GM21529 (cell line): Measurements from ENCODE around the gene PGLYRP4.

Experiments
- ATAC-seq: cut with Tn5 transposase; IDR thresholded peaks from one replicate; pipeline ENCODE4 v1.9.1; 2021; ENCODE audit not compliant: unreplicated experiment

PGLYRP4 gene

GRCh38 chr1:153379591-153379990, 30.9 kb upstream of the PGLYRP4 start:
- no peak for ATAC-seq

DNA sequence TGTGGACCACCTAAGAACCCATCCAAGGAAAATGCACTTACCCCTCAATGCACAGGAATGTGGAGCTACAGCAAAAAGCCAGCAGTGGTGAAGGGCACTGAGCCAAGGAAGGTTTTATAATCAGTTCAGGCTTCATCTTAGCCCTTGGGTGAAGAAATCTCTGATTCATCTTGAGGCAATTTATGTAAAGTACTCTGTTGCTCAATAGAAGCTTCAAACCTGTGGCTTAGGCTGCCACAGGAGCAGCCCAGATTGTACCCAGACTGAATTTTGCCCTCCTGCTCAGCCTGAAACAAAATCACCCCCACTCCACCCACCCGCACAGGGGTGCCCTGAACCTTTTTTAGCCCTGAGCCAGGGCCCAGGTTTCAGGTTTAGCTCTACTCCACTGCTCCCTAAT, 26.9 kb upstream of the PGLYRP4 start, which contains the start of gene S100A12:
Gene S100A12, minus strand, starts transcription at position 111 of the 400 bp plus-strand sequence. CDS start 1,029 bp downstream, outside the sequence.
- no peak for ATAC-seq

DNA sequence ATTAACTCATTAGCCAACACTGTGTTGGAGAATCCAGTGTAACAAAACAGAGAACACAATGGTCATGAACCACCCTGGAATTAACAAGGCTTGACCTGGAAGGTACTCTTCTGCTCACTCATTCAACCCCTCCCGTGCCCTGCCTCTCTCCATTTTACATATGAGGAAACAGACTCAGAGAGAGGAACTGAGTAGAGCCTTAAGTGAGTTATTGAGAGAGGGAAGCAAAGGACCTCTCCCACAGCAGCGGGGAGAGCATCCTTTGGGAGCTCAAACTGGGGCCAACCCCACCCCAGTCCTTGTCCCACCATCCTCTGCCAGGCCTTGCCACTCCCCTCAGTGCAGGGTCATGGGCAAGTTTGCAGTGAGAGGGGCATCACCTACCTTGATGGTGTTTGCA, 25.4 kb upstream of the PGLYRP4 start:
- no peak for ATAC-seq

- ATAC-seq, result no peak
These were observed 23.9 kb upstream of the PGLYRP4 start for GRCh38 chr1:153372571-153372970.

- ATAC-seq, result no peak
These were observed 22.6 kb upstream of the PGLYRP4 start for GRCh38 chr1:153371231-153371630.

DNA sequence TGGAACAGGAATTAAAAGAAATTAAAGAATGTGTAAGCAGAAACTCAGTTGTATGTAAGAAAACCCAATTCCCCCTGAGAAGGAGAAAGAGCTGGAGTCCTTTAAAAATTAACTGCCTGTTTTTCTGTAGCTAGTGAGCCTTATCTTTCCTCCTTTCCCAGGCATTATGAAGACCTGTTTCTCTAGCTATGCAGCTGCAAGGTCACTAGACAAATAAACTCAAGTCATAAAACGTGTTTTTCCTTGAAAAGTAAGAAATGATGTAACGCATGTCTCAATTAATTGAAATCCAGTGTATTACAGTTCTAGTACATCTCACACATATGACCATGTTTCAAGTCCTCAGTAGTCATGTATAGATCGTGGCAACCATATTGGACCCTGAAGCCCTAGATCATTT, 21.5 kb upstream of the PGLYRP4 start:
- ATAC-seq, result no peak

GRCh38 chr1:153368495-153368894, 19.9 kb upstream of the PGLYRP4 start:
- ATAC-seq, result no peak

GRCh38 chr1:153367090-153367489, 18.4 kb upstream of the PGLYRP4 start:
- no peak for ATAC-seq

GRCh38 chr1:153366261-153366660, 17.6 kb upstream of the PGLYRP4 start:
- no peak for ATAC-seq

DNA sequence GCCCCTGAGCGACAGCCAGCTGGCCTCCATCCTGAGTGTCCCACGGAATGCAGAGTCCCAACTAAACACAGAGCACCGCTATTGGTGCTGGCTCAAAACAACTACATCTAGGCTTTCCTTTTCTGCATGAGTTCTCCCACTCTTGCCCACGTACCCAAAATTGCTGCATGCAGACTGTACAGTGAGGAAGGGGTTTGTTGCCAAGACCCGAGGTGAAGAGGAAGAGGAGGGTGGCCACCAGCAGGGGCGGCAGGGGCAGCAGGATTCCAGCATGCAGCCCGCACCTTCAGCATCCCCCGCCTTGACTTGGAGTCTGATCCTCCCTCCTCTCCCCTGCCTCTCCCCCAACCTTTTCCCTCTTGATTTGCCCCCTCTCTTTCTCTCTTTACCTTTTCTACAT, 17.1 kb upstream of the PGLYRP4 start:
- no peak for ATAC-seq

DNA sequence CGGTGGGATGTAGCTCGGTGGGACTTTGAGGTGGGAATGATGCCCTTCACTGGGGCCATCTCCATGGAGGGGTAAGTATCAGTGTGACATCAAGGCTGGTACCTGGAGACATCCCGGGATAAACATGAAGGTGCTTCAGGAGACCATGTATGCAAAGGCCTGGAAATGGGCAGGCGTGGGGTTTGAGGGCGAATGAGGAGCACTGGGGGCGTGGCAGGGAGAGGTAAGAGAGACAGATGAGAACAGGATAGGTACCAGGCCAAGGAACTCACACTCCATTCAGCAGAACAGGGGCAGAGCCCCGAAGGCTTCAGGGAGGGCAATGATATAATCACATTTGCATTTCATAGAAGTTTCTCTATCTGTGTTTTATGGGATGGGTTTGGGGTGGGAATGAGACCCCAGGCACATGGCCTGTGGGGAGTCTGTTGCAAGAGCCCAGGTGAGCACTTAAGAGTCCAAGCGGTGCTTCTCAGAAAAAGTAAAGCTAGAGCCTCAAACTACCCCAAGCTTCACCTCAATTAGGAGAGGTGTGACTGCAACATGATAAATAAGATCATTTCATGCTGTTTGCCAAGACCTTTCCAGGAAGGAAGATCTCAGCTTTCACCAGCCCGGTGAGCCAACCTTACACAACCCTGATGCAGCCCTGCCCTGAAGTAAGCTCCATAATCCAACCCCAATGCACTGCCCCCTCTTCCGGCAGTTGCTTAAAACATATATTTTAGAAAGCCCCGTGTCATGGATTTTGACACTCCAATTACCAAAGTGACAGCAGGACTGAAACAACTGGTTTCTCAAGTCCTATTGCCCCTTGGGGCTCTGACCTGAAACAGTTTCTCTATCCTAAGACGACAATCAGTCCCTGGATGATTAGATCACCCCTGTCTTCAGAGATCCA, 16.4 kb upstream of the PGLYRP4 start:
- ATAC-seq, result no peak

- no peak for ATAC-seq
These were observed 15.5 kb upstream of the PGLYRP4 start for GRCh38 chr1:153364156-153364555.

DNA sequence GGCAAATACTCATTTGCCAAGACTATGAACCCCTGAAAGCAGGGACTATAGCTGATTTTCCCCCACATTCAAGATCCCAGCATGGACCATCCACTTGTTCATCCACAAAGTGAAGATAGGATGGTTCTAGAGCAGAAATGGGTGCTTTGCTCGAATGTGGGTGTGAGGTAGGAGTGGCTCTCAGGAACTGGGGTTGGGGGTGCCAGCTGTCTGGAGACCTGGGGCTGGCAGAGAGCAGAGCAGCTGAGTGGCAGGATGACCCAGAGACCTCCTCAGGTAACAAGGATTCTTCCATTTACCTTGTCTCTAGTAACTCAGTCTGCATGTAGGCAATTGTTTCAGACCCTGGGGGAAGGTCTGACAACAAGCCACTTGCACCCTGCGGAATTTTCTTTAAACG, 15.0 kb upstream of the PGLYRP4 start:
- ATAC-seq, result no peak

DNA sequence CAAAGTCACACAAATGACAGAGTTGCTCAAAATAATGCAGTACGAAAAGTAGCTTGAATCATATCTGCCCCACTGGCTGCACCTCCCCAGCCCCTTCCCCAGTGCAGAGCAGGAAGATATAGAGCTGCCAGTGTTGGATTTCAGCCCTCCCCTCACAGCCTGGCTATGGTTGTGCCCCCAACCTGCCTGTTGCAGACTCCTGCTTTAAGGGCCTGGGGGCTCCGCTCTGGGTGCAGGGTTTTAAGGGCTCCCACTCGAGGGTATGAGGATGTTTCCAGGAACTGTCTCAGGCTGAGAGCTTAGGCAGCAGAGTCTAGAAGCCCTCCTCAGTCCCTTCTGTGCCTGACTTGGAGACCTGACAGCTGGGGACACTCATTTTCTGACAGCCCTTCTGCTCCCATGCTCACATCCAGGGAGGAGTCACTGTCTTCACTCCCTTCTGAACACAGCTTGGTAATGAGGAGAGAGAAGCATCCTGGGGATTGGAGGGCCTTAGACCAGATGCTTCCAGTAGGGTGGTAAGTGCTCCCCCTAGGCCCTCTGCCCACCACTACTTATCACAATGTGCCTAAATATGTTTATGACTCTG, 13.6 kb upstream of the PGLYRP4 start:
- ATAC-seq, result no peak

DNA sequence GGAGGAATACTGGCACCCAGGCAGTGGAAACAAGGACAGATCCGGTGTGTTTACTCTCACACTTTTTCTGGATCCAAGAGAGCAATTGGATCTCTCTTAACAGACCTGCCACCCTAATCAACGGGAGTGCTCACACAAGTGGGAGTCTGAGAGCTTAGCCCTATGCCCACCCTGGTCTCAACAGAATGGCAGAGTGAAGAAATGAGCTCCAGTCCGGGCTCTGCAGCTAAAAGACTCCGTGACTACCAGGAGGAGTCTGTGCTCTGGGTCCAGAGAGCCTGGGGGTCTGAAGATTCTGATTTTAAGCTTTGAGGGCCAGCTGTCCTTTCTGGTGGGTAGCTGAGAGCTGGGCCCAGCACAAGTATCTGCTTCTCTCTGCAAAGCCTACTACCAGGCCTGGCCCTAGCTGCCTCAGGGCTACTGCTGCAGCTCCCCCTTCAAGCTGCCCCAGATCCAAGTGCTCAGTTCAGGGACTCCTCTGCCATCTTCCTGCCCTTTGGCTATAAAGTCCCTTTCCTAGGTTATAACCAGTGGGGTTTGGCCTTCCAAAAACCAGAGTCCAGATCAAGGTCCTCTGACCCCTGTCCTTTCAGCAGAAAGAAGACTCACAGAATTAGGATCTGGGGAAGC, 13.0 kb upstream of the PGLYRP4 start:
- no peak for ATAC-seq

- ATAC-seq, result no peak
These were observed 12.2 kb upstream of the PGLYRP4 start for GRCh38 chr1:153360592-153361479.

DNA sequence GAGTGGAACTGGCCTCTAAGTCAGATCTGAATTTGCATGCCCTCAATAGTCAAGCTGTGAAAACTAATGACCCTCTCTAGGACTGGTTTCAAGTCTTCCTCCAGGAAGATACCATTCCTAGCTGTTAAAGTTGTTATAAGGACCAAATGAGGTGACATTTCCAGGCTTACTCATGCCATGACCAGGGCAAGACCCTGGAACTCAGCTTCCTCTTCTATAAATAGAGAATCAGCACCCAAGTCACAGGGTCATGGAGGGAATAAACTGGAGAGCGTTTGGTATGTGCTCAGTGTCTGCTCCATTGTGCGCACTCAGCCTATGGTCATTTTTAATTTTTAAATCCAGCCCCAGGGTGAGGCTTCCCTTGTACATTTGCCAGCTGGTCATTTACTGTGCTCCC, 11.5 kb upstream of the PGLYRP4 start:
- no peak for ATAC-seq

DNA sequence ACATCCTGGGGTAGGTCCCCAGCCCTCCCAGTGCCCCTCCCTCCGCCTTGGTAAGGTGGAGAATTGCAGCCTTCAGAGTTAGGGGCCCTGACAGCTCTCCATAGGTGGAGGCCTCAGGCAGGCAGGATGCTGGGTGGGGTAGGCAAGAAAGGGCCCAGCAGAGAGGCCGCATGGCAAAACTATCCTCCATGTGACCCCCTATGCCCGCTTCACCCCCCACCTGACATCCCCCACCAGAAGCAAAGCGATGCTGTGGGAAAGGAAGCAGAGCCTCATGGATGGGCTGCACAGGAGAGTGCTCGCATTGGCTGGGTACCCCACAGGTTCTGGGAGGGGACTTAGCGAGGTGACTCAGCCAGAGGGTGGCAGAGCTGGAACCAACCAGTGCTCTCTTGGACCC, 10.6 kb upstream of the PGLYRP4 start:
- no peak for ATAC-seq

DNA sequence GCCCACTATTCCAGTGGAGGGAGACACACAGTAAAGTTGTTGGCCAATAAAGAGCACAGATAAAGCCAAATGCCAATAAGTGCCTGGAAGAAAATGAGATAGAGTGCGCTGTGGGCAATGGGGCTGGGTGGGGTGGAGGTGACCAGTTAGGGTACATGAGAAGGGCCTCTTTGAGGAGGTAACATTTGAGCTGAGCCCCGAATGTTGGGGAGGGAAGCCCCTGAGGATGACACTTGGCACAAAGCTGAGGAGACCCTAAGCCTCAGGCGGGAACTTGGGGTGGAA, 10.0 kb upstream of the PGLYRP4 start:
- no peak for ATAC-seq

DNA sequence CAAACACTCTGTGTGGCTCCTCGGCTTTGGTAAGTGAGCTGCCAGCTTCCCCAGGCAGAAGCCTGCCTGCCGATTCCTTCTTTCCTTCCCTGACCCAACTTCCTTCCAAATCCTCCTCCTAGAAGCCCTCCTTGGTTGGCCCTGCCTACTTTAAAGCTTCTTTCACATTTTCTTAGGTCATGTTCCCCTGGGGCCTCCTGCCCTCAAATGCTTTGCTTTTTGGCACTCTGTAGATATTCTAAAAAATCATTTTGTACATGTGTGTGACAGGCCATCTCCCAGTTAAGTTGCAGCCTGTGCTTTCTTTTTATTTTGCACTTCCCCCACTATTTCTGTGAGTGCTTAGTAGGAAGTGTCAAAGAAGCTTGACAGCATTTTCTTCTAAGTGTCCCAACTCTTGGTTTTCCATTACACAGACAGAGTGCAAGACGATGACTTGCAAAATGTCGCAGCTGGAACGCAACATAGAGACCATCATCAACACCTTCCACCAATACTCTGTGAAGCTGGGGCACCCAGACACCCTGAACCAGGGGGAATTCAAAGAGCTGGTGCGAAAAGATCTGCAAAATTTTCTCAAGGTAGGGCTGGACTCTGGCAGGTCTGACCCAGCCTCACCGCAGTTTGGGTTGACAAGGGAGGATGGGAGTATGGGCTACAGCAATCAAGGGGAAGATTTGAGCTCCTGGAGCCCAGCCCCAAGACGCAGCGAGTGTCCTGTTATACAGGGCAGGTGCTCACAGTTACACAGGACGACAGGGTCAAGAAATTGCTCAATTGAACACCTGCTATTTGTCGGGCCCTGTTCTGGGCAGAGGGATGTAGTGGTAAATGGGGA, 9.4 kb upstream of the PGLYRP4 start, which contains the start of gene S100A9:
Gene S100A9, plus strand, starts transcription at position 2 of the 838 bp plus-strand sequence. Its CDS starts 430 bp downstream, at position 432.
- no peak for ATAC-seq
